ENCODE measurements around the gene CANT1.

Gene CANT1

DNA sequence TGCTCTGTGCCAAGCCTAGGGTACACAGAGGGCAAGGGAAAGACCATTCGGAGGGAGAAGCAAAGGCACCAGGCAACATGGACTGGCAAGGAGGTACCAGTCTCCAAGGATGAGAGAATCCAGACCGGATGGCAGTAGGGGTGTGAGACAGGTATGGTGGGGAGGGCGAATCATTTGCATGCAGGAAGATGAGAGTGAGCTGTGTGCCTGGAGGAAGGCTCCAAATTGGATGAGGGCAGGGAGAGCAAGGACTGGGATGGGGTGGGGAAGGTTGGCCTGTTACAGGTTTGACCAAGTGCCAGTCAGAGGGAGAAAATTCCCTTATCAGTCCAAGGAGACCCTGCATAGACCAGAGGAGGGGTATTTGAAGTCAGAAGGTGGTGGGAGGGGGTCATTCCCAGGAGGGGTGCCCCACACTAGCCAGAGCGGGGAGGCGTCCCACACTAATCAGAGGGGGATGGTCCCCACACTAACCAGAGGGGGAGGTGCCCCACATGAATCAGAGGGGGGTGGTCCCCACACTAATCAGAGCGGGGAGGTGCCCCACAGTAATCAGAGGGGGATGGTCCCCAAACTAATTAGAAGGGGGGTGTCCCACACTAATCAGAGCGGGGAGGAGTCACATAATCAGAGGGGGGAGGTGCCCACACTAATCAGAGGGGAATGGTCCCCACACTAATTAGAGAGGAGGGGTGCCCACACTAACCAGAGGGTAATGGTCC, 737 bp downstream of the CANT1 start:
- no peak for DNase-seq (ENCODE audit: low read depth in 2 of 2)

DNA sequence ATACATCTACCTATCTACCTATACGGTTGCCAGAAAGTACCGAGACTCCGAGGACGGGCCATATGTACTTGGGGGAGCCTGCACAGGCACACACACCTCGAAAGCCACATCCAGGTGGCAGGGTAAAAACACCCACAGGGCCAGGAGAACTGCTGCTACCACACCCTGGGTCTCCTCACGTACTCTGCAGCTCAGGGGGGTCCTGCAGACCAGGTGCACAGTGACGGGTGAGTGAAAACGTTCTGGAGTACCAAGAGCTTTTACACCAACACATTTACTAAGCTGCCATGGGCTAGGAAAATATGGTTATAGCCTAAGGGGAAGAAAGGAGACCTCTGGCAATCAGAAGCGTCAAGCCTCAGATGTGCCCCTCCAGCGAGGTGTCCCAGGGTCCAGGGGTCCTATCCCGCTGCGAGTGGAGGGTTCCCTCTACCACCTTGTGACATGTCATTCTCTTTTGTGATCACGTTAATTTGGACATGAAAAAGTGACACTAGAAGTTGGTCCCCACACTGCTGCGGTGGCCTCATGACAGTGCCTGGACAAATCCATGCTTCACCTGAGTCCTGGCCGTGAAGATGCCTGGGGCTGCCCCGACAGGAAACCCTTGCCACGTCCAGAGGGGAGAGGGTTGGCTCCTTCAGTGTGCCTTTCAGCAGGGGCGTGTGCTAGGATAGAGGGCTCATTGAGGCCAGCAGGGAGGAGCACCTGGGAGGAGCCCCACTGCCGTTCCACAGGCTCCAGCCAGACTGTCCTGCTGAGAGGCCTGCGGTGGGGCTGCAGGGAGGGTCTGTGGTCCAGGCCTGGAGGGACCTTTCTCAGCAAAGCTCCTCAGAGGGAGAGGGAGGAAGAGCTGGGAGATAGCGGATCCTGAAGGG, 1.8 kb downstream of the CANT1 start:
- no peak for DNase-seq (ENCODE audit: low read depth in 2 of 2)

DNA sequence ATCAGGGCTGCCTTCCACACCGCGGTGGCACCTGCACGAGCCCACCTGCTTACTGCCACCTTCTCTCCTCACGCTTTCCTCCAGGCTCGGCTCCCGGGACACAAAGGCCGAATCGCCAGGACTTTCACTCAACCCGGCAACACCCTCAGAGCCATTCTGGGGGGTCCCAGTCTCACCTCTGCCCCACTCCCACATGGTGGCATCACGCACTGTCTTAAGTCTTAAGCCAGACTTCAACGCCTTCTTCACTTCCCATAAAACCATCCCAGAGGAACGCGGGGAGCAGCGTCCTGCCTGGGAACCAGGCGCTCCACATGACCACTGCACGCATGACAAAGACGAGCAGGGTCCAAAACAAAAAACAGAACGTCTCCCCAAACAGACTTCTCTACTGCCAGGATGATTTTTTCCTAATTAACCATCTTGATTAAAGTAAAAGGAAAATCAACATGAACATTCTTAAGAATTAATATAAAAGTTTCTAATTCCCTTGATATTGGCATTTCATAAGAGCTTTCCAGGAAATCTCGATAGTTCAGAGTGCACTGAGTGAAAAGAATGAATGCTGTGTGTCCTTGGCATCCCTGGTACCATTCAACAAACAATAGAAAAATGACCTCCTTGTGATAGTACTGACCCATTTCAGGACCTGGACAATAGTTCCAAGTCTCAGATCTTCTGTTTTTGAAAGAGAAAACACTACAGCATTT, 2.6 kb downstream of the CANT1 start:
- no peak for DNase-seq (ENCODE audit: low read depth in 2 of 2)

DNA sequence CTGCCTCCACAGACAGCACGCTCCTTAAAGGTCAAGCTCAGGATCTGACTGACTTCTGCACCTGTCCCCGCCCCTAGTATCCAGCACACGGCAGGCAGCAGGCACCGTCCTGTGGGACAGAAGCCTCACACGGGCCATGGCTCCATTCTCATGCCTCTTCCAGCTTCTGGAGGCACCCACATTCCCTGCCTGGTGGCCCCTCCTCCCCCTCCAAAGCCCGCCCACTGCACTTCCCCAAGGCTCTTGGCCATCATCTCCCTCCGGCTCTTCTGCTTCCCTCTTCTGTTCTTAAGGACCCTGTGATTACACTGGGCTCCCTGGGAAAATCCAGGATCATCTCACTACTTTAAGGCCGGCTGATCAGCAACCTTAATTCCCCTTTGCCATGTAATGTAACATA, 3.5 kb downstream of the CANT1 start:
- DNase-seq (ENCODE audit: low read depth in 2 of 2): no peak

DNA sequence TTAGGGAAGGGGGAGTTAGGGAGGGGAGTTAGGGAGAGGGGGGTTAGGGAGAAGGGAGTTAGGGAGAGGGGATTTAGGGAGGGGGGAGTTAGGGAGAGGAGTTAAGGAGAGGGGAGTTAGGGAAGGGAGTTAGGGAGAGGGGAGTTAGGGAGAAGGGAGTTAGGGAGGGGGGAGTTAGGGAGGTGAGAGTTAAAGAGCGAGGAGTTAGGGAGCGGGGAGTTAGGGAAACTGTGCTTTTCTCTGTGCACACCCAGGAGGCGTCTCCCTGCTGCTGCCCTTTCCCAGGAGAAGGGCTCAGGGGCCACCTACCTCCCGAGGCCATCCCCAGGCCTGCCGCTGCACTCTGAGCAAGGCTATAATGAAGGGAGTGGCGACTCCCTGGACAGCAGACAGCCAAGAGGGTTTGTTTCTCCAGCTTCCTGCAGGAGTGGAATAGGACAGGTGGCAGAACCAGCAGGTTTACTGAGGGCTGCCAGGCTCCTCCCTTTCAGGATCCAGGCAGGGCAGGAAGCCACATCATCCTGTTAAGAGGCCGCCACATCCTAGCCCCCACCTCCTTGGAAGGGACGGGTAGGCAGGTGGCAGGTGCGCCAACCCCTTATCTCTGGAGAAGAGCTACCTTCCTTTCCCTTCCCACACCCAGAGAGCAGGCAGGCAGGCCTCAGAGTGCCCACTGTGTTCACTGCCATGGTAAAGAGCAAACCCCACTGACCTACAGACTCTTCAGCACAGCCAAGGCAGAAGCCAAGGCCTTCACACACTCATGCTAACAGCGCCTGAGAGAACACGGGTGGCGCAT, 4.3 kb downstream of the CANT1 start:
- DNase-seq (ENCODE audit: low read depth in 2 of 2): no peak

DNA sequence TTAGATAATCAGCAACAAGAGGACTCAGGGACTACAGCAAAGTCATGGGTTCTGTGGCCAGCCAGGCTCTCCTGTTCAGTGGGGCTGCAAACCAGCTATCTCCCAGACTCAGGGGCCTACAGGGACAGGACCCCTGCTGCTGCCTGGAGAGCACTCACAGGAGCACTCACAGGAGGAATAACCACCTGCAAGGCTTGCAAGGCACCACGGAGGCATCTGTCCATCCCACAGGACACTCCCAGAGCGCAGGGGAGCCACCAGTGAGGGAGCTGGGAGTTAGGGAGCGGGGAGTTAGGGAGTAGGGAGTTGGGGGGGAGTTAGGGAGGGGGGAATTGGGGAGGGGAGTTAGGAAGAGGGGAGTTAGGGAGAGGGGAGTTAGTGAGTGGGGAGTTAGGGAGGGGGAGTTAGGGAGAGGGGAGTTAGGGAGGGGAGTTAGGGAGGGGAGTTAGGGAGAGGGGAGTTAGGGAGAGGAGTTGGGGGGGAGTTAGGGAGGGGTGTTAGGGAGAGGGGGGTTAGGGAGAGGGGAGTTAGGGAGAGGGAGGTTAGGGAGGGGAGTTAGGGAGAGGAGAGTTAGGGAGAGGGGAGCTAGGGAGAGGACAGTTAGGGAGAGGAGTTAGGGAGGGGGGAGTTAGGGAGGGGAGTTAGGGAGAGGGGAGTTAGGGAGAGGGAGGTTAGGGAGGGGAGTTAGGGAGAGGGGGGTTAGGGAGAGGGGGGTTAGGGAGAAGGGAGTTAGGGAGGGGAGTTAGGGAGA, 5.7 kb downstream of the CANT1 start:
- no peak for DNase-seq (ENCODE audit: low read depth in 2 of 2)

DNA sequence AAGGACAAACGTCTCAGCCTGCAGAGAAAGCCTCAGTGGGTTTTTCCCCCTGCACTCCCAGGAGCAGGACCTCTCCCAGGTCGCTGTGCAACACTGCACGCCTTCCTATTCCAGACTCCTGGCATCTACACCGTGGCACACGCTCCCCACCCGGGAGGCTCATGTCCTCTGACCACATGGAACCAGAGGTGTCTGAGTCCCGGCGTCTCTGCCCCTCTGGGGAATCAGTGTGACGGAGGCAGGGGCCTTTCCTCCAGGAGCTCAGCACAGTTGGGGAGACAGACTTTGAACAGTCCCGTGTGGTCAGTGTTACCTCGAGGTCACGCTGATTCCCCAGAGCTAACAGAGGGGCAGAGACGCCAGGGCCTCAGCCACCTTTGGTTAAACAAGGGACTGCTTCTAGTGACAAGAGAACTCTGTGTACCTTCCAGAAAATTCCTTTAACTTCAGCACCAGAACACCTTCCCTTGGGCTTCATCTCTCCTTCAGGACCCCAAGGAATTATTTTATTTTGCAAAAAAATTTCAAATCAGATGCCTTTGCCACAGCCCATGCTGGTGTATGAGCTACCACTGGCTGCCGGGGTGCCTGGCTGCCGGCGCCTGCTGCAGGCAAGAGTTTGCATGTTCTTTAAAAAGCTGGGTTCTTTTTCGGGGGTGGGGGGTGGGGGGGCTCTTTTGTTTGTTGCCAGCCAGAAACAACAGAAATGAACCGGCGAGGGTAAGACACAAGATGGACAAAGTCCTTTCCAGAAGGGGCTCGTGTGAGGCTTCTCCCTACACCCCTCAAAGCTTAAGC, 6.6 kb downstream of the CANT1 start:
- no peak for DNase-seq (ENCODE audit: low read depth in 2 of 2)

DNA sequence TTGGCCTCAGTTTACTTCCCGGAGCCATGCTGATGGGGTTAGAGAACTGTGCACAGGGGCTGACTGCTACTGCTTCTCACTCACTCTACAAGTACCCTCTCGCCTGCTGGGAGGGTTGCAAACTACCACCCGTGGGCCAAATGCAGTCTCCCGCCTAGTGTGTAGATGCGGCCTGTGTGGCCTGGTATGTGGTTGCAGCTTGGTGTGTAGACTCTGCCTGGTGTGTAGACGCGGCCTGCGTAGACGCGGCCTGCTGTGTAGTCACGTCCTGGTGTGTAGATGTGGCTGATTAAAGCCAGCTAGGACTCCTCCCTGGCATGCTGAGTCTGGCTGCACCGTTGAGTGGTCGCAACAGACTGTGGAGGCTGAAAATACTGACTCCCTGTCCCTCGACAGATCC, 7.3 kb downstream of the CANT1 start:
- no peak for DNase-seq (ENCODE audit: low read depth in 2 of 2)

DNA sequence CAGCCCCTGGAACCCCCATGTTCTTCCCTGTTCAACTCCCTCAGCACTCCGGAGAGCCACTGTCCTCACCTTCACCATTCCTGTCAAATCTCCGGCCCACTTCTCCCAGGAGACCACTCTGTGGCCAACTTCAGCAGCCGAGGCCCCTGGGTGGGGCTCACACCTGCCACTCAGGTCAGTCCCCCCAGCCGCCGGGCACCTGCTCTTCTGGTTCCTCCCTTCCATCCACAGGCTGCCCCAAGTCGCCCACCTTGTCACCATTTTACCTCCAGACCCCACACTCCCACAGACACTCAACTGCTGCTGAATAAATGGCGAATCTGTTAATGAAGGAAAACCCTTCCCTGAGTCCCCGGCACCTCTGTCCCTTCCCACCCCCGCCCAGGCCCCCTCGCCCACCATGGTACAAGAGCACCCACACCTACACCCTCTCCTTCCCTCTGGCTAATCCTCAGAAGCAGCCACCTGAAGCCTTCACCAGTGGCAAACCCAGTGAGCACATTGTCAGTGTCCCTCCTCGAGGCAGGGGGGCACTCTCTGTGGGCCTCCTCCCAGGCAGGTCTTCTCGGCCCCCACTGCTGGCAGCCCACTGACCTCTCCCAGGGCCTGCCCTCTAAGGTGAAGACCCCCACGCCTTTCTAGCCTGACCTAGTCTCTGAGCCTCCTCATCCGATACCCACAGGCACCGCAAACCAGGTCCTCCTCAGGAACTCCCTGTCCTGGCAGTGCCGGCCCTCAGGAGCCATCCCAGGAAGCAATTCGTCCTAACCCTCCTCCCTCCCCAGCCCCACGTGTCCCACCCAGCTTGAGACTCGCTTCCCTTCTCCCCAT, 8.2 kb downstream of the CANT1 start:
- no peak for DNase-seq (ENCODE audit: low read depth in 2 of 2)

DNA sequence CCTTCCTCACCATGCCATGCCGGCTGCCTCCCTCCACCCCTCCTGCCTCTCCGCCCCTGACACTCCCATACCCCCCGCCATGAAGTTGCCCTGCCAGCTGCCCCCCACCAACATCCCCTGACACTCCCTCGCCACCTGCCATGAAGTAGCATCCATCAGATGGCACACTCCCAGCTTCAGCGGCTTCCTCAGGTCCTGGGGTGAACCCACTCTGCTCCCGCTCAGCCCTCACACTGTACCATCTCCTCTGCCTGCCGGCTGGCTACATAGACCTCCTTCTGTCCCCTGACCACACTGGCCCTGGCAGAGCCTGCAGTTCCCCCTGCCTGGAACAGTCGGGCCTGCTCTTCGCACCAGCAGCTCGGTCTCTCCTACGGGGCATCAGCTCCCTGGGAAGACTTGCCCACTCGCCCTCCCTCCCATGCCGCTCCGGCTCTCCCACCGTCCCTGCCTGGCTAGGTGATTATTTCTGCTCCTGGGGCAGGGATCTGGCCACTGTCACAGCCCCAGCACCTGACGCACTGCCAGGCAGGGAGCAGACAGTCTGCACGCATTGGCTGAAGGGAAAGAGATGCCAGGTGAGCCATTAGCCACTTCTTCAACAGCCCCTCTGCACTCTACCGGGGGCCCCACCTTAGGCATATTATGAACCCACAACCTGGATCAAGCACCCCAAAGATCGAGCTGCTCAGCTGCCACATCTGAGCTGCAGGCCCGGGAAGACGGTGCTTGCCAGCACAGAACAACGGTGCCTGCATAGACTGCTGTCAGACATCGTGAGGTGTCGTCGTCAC, 9.0 kb downstream of the CANT1 start:
- no peak for DNase-seq (ENCODE audit: low read depth in 2 of 2)

DNA sequence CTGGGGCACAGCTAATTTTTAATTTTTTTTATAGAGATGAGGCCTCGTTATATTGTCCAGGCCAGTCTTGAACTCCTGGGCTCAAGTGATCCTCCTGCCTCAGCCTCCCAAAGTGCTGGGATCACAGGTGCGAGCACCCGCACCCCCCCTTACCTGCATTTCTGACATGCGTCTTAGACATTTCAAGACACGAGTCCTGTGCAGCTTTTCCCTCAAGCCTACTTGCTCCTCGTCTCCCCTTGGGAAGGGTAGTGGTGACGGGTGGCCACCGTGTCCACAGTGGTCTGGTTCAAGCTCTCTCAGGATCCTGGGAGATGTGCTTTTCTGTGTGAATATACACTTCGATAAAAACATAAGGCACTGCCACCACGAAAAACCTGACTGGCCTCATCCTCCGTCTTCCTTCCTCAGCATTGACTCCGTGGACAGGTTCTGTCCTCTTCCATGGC, 9.6 kb downstream of the CANT1 start:
- DNase-seq (ENCODE audit: low read depth in 2 of 2): no peak

DNA sequence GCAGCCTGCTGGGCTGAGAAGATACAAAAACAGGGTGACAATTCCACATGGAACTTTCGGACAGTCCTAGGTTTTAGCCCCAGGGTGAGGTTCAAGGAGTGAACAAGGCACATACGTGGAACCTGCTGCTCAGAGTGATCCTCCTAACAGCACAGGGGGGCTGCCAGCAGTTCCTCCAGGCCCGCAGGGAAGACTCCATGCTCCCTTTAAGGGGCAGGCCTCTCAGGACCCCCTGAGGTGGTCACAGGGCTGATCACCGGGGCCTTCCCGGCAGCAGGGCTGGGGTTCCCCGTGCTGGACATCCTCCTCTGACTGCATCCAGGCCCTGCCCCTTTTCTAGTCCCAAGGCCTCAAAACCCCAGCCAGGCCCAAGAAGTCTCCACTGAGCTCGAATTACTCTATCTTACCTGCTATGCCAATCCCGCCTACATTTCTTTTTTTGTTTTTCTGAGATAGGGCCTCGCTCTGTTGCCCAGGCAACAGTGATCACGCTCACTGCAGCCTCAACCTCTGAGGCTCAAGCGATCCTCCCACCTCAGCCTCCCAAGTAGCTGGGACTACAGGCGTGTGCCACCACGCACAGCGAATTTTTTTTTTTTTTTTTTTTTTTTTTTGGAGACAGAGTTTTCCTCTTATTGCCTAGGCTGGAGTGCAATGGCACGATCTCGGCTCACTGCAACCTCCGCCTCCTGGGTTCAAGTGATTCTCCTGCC, 10.4 kb downstream of the CANT1 start:
- DNase-seq (ENCODE audit: low read depth in 2 of 2): no peak

DNA sequence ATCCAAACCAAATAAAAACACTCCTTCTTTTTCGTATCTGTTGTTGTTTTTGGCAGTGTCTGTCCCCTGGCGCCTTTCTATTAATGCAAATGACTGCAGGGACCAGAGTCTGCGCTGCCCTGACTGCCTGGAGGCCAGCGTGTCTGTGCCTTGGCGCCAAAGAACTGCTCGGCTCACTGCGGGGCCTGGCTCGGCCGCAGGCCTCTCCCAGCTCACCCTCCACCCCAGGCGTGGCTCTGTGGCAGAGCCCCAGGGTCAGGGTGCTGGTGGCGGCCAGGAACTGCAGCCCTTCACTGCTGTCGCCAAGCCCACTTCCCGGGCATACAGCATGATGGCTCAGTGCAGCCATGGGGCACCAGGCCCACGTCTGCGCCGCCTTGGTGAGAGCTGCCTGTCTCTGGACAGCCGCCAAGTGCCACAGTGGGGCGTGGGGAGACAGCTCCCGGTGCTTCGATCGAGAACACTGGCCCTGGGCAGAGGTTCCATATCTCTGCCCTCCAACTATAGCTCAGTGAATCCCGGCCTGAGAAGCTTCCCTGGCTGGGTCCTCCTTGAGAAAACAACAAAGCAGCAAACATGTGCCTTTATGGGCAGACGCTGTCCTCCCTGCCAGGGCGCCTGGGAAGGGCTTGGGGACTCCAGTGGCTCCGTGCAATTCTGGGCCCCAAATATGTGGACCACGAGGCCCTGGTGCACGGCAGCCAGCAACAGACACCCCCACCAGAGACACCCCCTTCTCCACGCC, 11.1 kb downstream of the CANT1 start:
- no peak for DNase-seq (ENCODE audit: low read depth in 2 of 2)

DNA sequence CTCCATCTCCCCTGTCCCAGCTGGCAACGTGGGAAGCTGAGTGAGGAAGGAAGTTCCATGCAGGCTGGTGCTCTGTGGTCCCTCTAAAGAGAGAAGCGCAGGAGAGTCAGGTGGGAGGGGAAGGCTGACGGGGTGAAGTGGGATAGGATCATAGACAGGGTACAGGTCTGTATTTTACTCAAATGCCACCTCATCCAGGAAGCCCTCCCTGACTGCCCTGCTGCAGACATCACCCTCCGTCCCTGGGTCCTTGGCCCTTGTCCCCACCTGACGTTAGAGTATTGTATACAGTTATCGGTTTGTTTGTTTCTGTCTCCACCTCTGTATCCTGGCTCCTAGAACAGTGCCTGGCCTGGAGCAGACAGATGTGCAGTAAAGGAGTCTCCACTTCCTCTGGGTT, 11.7 kb downstream of the CANT1 start:
- no peak for DNase-seq (ENCODE audit: low read depth in 2 of 2)

DNA sequence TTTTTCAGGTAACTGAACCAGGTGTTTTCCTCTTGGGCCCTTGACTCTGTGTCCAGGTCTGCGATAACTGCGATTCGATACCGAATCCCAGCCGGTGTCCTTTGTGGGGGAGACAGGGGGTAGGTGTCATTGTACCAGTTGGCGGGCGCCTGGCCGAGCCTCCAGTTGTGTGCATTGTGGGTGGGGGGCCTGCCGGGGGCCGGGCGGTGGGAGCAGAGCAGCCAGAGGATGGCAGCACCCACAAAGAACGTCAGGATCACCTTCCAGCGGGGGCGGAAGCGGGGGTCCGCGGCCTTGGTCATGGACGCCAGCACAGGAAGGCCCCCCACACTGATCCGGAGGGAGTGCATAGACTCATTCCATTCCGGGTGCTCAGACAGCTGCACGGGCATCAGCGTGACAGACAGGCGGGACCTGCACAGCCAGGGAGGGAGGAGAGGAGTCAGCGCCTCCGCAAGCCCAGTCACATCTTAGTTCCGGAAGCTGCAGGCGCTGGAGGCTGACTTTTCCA, 12.3 kb downstream of the CANT1 start:
- no peak for DNase-seq (ENCODE audit: low read depth in 2 of 2)

DNA sequence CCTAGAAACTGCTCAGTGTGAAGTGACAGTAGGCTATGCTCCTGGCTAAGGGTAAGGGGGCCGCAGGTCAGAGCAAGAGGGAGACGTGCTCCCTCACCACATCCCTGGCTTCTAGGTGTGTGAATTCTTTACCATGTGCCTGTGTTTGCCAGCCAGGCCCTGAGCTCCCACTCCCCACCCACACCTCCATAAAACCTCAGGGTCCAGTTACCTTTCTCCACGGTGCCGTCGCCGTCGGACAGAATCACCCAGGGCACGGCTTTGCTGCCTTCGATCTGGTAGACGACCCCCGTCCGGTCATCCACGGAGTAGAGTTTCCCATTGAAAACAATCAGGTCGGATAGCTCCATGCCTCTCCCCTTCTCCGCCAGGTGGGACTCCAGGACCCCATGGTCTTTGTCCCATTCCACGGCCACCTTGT, 12.8 kb downstream of the CANT1 start:
- DNase-seq (ENCODE audit: low read depth in 2 of 2): no peak
